ENCODE results near the gene EFCAB6. TPM values are rescaled to one million over a fixed set of nuclear protein-coding genes. Genes with fewer than 3 reads are reported as not detected.

The EFCAB6 gene
- total RNA-seq, 2 experiments from 2014 or later: 0.15 to 0.21 TPM

DNA sequence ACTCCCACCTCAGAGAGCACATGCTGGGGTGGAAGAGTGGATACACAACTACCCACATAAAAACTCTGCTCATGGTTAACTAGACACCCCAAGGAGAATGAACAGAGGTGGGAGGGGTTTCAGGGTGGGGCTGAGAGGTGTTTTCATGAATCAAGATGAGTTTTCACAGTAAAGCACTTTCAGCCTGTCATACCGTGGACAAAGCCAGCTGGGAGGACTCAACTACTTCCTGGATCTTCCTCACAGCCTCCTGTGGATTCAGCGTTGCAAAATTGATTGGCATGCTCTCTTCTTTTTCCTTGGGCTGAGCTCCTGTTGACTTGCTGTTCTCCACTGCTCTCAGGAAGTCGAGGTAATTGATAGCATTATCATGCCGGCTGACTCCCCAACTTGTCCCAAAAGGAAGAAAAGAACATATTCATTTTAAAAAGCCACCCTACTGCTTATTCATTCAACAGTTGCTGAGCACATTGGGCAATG is 231.8 kb downstream of the EFCAB6 start:
- no peaks in the 10 kb centered on the region for H3K4me1 Mint-ChIP-seq (ENCODE audit: low read depth)
- H3K4me3 Mint-ChIP-seq: no peak overlapping the region
- no peak overlapping the region for H3K27ac Mint-ChIP-seq
- CTCF ChIA-PET: no interaction called here
- H3K9me3 Mint-ChIP-seq: peaks cover 16% of the 10 kb centered on the region
- H3K27me3 Mint-ChIP-seq (ENCODE audit: low read depth): peaks cover 7% of the 10 kb centered on the region
- DNase-seq: no peak
- no peaks in the 10 kb centered on the region for H3K36me3 Mint-ChIP-seq (ENCODE audit: low read depth)
- intact Hi-C loops (cut with micrococcal nuclease): no loop called here

GRCh38 chr22:43574738-43575137 is 237.4 kb downstream of the EFCAB6 start:
- H3K27me3 Mint-ChIP-seq (ENCODE audit: low read depth): peaks cover 2% of the 10 kb centered on the region
- CTCF ChIA-PET: no interaction called here
- H3K36me3 Mint-ChIP-seq (ENCODE audit: low read depth): no peaks in the 10 kb centered on the region
- no peak for DNase-seq
- no peak overlapping the region for H3K4me3 Mint-ChIP-seq
- no peaks in the 10 kb centered on the region for H3K9me3 Mint-ChIP-seq
- intact Hi-C loops (cut with micrococcal nuclease): loop anchor here (1.0 kb wide), 1 partner anchor 13 kb away; no protein-coding TSS in a partner anchor
- no peak overlapping the region for H3K27ac Mint-ChIP-seq
- H3K4me1 Mint-ChIP-seq (ENCODE audit: low read depth): no peaks in the 10 kb centered on the region

- intact Hi-C loops (cut with micrococcal nuclease): no loop called here
- peaks cover 2% of the 10 kb centered on the region for H3K27me3 Mint-ChIP-seq (ENCODE audit: low read depth)
- H3K4me3 Mint-ChIP-seq: no peak overlapping the region
- H3K27ac Mint-ChIP-seq: no peak overlapping the region
- H3K4me1 Mint-ChIP-seq (ENCODE audit: low read depth): no peaks in the 10 kb centered on the region
- CTCF ChIA-PET: no interaction called here
- no peaks in the 10 kb centered on the region for H3K9me3 Mint-ChIP-seq
- no peaks in the 10 kb centered on the region for H3K36me3 Mint-ChIP-seq (ENCODE audit: low read depth)
- DNase-seq: no peak
These were observed 239.4 kb downstream of the EFCAB6 start for GRCh38 chr22:43572710-43573109.

- Mint-ChIP-seq H3K4me1 (ENCODE audit: low read depth) (no peaks in the 10 kb centered on the region), H3K4me3 (no peak overlapping the region), H3K36me3 (ENCODE audit: low read depth) (no peaks in the 10 kb centered on the region), H3K27ac (no peak overlapping the region), H3K9me3 (no peaks in the 10 kb centered on the region), H3K27me3 (ENCODE audit: low read depth) (peaks cover 2% of the 10 kb centered on the region)
- intact Hi-C loops (cut with micrococcal nuclease): no loop called here
- no peak for DNase-seq
- CTCF ChIA-PET: no interaction called here
These were observed 240.9 kb downstream of the EFCAB6 start for GRCh38 chr22:43571181-43571580.

GRCh38 chr22:43570531-43571165 is 241.5 kb downstream of the EFCAB6 start:
- intact Hi-C loops (cut with micrococcal nuclease): no loop called here
- DNase-seq: no peak
- H3K36me3 Mint-ChIP-seq (ENCODE audit: low read depth): no peaks in the 10 kb centered on the region
- no peaks in the 10 kb centered on the region for H3K9me3 Mint-ChIP-seq
- H3K27ac Mint-ChIP-seq: no peak overlapping the region
- CTCF ChIA-PET: no interaction called here
- H3K4me3 Mint-ChIP-seq: no peak overlapping the region
- H3K27me3 Mint-ChIP-seq (ENCODE audit: low read depth): peaks cover 2% of the 10 kb centered on the region
- no peaks in the 10 kb centered on the region for H3K4me1 Mint-ChIP-seq (ENCODE audit: low read depth)

- intact Hi-C loops (cut with micrococcal nuclease): no loop called here
- Mint-ChIP-seq H3K4me3 (no peak overlapping the region), H3K9me3 (no peaks in the 10 kb centered on the region), H3K4me1 (ENCODE audit: low read depth) (no peaks in the 10 kb centered on the region), H3K36me3 (ENCODE audit: low read depth) (no peaks in the 10 kb centered on the region), H3K27ac (no peak overlapping the region), H3K27me3 (ENCODE audit: low read depth) (peaks cover 2% of the 10 kb centered on the region)
- CTCF ChIA-PET: interaction anchor here (0.5 kb wide), 1 partner anchor 33 kb away, joined by 4 read pairs; no protein-coding TSS in a partner anchor
- no peak for DNase-seq
These were observed 243.0 kb downstream of the EFCAB6 start for GRCh38 chr22:43569111-43569510.

GRCh38 chr22:43567691-43568324 is 244.3 kb downstream of the EFCAB6 start:
- Mint-ChIP-seq H3K9me3 (no peaks in the 10 kb centered on the region), H3K36me3 (ENCODE audit: low read depth) (no peaks in the 10 kb centered on the region), H3K27ac (no peak overlapping the region), H3K4me1 (ENCODE audit: low read depth) (no peaks in the 10 kb centered on the region), H3K27me3 (ENCODE audit: low read depth) (peaks cover 2% of the 10 kb centered on the region), H3K4me3 (no peak overlapping the region)
- no peak for DNase-seq
- intact Hi-C loops (cut with micrococcal nuclease): no loop called here
- CTCF ChIA-PET: interaction anchor here (0.6 kb wide), 1 partner anchor 88 kb away, joined by 4 read pairs; no protein-coding TSS in a partner anchor

GRCh38 chr22:43566561-43567332 is 245.4 kb downstream of the EFCAB6 start:
- CTCF ChIA-PET: no interaction called here
- Mint-ChIP-seq H3K27ac (no peak overlapping the region), H3K4me1 (ENCODE audit: low read depth) (no peaks in the 10 kb centered on the region), H3K27me3 (ENCODE audit: low read depth) (peaks cover 2% of the 10 kb centered on the region), H3K4me3 (no peak overlapping the region), H3K36me3 (ENCODE audit: low read depth) (no peaks in the 10 kb centered on the region), H3K9me3 (no peaks in the 10 kb centered on the region)
- DNase-seq: no peak
- intact Hi-C loops (cut with micrococcal nuclease): no loop called here

- Mint-ChIP-seq H3K9me3 (no peaks in the 10 kb centered on the region), H3K4me1 (ENCODE audit: low read depth) (no peaks in the 10 kb centered on the region), H3K27me3 (ENCODE audit: low read depth) (peaks cover 2% of the 10 kb centered on the region), H3K27ac (no peak overlapping the region), H3K4me3 (no peak overlapping the region), H3K36me3 (ENCODE audit: low read depth) (no peaks in the 10 kb centered on the region)
- no peak for DNase-seq
- CTCF ChIA-PET: no interaction called here
- intact Hi-C loops (cut with micrococcal nuclease): no loop called here
These were observed 246.1 kb downstream of the EFCAB6 start for GRCh38 chr22:43566021-43566420.

GRCh38 chr22:43564859-43565258 is 247.2 kb downstream of the EFCAB6 start:
- no peak overlapping the region for H3K27ac Mint-ChIP-seq
- intact Hi-C loops (cut with micrococcal nuclease): no loop called here
- H3K27me3 Mint-ChIP-seq (ENCODE audit: low read depth): peaks cover 3% of the 10 kb centered on the region
- H3K36me3 Mint-ChIP-seq (ENCODE audit: low read depth): no peaks in the 10 kb centered on the region
- no peaks in the 10 kb centered on the region for H3K4me1 Mint-ChIP-seq (ENCODE audit: low read depth)
- no peak overlapping the region for H3K4me3 Mint-ChIP-seq
- CTCF ChIA-PET: no interaction called here
- no peaks in the 10 kb centered on the region for H3K9me3 Mint-ChIP-seq
- no peak for DNase-seq

GRCh38 chr22:43563571-43563970 is 248.5 kb downstream of the EFCAB6 start:
- H3K4me3 Mint-ChIP-seq: no peak overlapping the region
- CTCF ChIA-PET: no interaction called here

DNA sequence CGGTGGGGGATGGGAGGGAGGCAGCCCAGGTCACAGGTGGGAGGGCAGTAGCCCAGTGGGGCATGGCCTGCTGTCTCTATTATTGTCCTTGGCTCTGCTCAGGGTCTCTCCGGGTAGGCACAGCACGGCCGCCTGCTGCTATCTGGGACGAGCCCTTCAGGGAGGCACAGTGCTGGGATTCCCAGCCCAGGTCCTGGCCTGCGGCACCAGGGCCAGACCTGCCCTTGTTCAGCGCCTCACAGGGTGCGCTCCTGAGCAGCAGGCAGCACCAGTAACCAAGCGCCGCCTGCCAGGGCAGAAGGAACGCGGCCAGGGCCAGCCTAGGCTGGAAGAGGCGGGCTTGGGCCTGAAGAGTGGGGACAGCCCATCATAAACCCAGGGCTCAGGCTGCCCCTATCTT is 249.3 kb downstream of the EFCAB6 start:
- intact Hi-C loops (cut with micrococcal nuclease): no loop called here
- Mint-ChIP-seq H3K4me3 (no peak overlapping the region), H3K9me3 (no peaks in the 10 kb centered on the region), H3K27me3 (ENCODE audit: low read depth) (peaks cover 3% of the 10 kb centered on the region), H3K27ac (no peak overlapping the region), H3K36me3 (ENCODE audit: low read depth) (no peaks in the 10 kb centered on the region), H3K4me1 (ENCODE audit: low read depth) (no peaks in the 10 kb centered on the region)
- DNase-seq: no peak
- CTCF ChIA-PET: no interaction called here

More at GRCh38 chr22:43563571-43563970, 248.5 kb downstream of the EFCAB6 start:
- Mint-ChIP-seq H3K36me3 (ENCODE audit: low read depth) (no peaks in the 10 kb centered on the region), H3K9me3 (no peaks in the 10 kb centered on the region), H3K27ac (no peak overlapping the region), H3K27me3 (ENCODE audit: low read depth) (peaks cover 3% of the 10 kb centered on the region), H3K4me1 (ENCODE audit: low read depth) (no peaks in the 10 kb centered on the region)
- intact Hi-C loops (cut with micrococcal nuclease): no loop called here
- no peak for DNase-seq
